Peyer's patch (tissue), 4 donors: ENCODE results near the gene TFAP2C.

Source experiments
- POLR2A ChIP-seq, 2 donors: fragments of 450-650 bp; IDR thresholded peaks; one replicate each; pipeline ENCODE4 v1.5.1; 2017; ENCODE audit warnings: antibody characterized with exemption in 2 of 2, mild to moderate bottlenecking in 2 of 2, moderate library complexity in 2 of 2
- TF ChIP-seq, protein P1 (sequence below), 6 experiments: fragments of 450-650 bp in 4 of 6; fragments of 200-600 bp in 2 of 6; sonication (generic) in 1 of 6; IDR thresholded peaks; one replicate each; pipeline ENCODE4 v1.5.1; 2017 to 2019; ENCODE audit warnings: antibody characterized with exemption in 6 of 6, mild to moderate bottlenecking in 3 of 6, moderate library complexity in 1 of 6

DNA sequence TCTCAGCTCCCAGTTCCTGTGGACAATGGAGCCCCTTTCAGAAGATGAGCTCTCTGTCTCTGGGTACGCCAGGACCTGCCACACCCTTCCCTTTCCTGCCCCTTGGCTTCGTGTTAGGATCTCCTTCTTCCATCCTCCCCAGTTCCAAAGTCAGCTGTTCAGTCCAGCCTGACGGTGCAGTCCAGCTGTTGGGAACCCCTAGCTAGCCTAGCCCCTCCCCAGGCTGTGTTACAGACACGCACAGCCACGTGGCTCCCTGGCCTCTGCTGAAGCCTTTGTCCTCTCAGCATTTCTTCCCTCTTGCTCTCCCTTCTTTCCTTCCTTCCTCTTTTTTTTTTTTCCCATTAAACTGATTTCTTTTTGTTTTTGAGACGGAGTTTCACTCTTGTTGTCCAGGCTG lies 12.4 kb upstream of the TFAP2C start:
- TF ChIP-seq, protein P1, sequence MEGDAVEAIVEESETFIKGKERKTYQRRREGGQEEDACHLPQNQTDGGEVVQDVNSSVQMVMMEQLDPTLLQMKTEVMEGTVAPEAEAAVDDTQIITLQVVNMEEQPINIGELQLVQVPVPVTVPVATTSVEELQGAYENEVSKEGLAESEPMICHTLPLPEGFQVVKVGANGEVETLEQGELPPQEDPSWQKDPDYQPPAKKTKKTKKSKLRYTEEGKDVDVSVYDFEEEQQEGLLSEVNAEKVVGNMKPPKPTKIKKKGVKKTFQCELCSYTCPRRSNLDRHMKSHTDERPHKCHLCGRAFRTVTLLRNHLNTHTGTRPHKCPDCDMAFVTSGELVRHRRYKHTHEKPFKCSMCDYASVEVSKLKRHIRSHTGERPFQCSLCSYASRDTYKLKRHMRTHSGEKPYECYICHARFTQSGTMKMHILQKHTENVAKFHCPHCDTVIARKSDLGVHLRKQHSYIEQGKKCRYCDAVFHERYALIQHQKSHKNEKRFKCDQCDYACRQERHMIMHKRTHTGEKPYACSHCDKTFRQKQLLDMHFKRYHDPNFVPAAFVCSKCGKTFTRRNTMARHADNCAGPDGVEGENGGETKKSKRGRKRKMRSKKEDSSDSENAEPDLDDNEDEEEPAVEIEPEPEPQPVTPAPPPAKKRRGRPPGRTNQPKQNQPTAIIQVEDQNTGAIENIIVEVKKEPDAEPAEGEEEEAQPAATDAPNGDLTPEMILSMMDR (IDR thresholded peaks at IDR 0.05), result no peak
- TF ChIP-seq POLR2A (IDR thresholded peaks at IDR 0.05), result no peak
